Common myeloid progenitor, CD34-positive (primary cell): ENCODE results near the gene TACR1.

Experiments
- CTCF ChIA-PET: fragments of 350-600 bp; sonication (Branson Sonifier 250); formaldehyde crosslinking; loops from one replicate; lab custom pipeline; 2021; ENCODE audit warnings: antibody characterized with exemption; lab: Charles Lee
- POLR2A ChIA-PET: fragments of 350-600 bp; sonication (Branson Sonifier 250); formaldehyde crosslinking; loops from one replicate; lab custom pipeline; 2021; ENCODE audit warnings: antibody characterized with exemption; lab: Charles Lee
- DNase-seq, 3 donors: peaks; one replicate each; pipeline versions ENCODE4 v3.0.0 to v3.0.0-alpha.2; 2013
- H3K27ac ChIP-seq, 2 experiments: 1 replicate in 1 of 2; 2 replicates in 1 of 2; pipeline ENCODE4 v1.7.0; 2013; ENCODE audit warnings: inconsistent platforms in 2 of 2, low read length in 2 of 2, mild to moderate bottlenecking in 2 of 2, low read depth in 1 of 2, moderate library complexity in 1 of 2; ENCODE audit not compliant: severe bottlenecking in 2 of 2, insufficient read depth in 1 of 2, poor library complexity in 1 of 2
- H3K27me3 ChIP-seq, 5 experiments: replicated peaks in 2 of 5; 1 replicate in 3 of 5; 2 replicates in 2 of 5; pipeline versions ENCODE4 v1.6.1 to v1.7.0; 2013; ENCODE audit warnings: low read length in 4 of 5, mild to moderate bottlenecking in 2 of 5, moderate library complexity in 2 of 5, inconsistent platforms in 1 of 5; ENCODE audit not compliant: insufficient read depth in 5 of 5, control insufficient read depth in 4 of 5
- H3K36me3 ChIP-seq, 4 experiments: 1 replicate in 2 of 4; 2 replicates in 2 of 4; pipeline versions ENCODE4 v1.6.1 to v1.7.0; 2013; ENCODE audit warnings: low read length in 3 of 4, control low read depth in 1 of 4, mild to moderate bottlenecking in 1 of 4; ENCODE audit not compliant: control insufficient read depth in 4 of 4, insufficient read depth in 4 of 4
- H3K4me1 ChIP-seq, 4 experiments: 1 replicate in 3 of 4; 2 replicates in 1 of 4; pipeline versions ENCODE4 v1.6.1 to v1.7.1; 2013; ENCODE audit warnings: low read length in 3 of 4, mild to moderate bottlenecking in 3 of 4, control low read depth in 1 of 4, inconsistent platforms in 1 of 4, moderate library complexity in 1 of 4; ENCODE audit not compliant: control insufficient read depth in 4 of 4, insufficient read depth in 4 of 4; ENCODE audit errors: control extremely low read depth in 1 of 4
- H3K4me3 ChIP-seq, 7 experiments: 1 replicate in 4 of 7; 2 replicates in 3 of 7; pipeline versions ENCODE4 v1.5.1 to v1.7.0; 2013; ENCODE audit warnings: mild to moderate bottlenecking in 7 of 7, low read length in 6 of 7, moderate library complexity in 6 of 7, inconsistent platforms in 2 of 7, low read depth in 2 of 7, control low read depth in 1 of 7; ENCODE audit not compliant: insufficient read depth in 4 of 7, control insufficient read depth in 1 of 7; ENCODE audit errors: extremely low read depth in 1 of 7
- H3K9me3 ChIP-seq, 5 experiments: 1 replicate in 4 of 5; 2 replicates in 1 of 5; pipeline versions ENCODE4 v1.6.1 to v1.7.1; 2013; ENCODE audit warnings: low read length in 4 of 5, mild to moderate bottlenecking in 2 of 5, inconsistent platforms in 1 of 5, low read depth in 1 of 5, moderate library complexity in 1 of 5; ENCODE audit not compliant: control insufficient read depth in 4 of 5, insufficient read depth in 2 of 5; ENCODE audit errors: control extremely low read depth in 1 of 5
- WGBS: methylation state at CpG from one replicate; pipeline ENCODE4 v1.1.5; 2013; ENCODE audit not compliant: insufficient coverage; 5-methylcytosine and 5-hydroxymethylcytosine counted together

TACR1 gene

DNA sequence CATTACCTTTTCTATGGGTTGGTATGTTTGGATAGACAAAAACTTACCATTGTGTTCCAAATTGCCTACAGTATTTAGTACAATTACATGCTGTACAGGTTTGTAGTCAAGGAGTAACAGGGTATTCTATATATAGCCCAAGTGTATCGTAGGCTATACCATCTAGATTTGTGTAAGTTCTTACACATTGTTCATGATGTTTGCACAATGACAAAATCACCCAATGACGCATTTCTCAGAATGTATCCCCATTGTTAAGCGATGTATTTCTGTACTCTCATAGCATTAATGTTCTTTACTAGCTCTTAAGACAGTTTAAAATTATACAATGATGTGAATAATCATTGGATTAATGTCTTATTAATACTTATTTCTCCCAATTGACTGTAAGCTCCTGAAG, 16.7 kb downstream of the TACR1 start:
- H3K4me3 ChIP-seq = no peak overlapping the region
- no CpG with 5 or more reads among the region's 3 CpGs for WGBS
- CTCF ChIA-PET = interaction anchor here (1.2 to 1.5 kb wide), 2 partner anchors 12 to 17 kb away, joined by 3 to 4 read pairs; partner anchors contain the start of gene TACR1
- POLR2A ChIA-PET = no interaction called here
- H3K27ac ChIP-seq = no peak overlapping the region
- H3K4me1 ChIP-seq = no peaks in the 10 kb centered on the region
- DNase-seq = no peak
- H3K27me3 ChIP-seq = peaks cover 0 to 3% (median 0%) of the 10 kb centered on the region in 5 experiments
- H3K9me3 ChIP-seq = no peaks in the 10 kb centered on the region
- H3K36me3 ChIP-seq = no peaks in the 10 kb centered on the region

DNA sequence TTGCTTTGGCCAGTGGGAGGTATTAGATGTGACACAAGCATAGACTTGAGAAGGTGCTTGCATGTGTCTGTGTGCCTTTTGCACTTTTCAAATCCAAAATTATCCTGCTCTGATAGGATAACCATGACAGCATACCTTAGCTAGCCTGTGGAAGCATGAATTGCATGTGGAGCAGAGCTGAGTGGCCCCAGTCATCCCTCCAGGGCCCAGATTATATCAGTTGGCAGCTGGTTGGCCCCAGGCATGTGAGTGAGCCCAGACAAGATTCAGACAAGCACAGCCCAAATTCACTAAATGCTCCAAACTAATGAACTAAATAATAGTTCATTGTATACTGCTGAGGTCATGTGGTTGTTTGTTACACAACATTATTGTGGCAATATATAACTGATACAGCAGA, 18.8 kb downstream of the TACR1 start:
- no peaks in the 10 kb centered on the region for H3K36me3 ChIP-seq
- ChIA-PET POLR2A (no interaction called here), CTCF (no interaction called here)
- no peaks in the 10 kb centered on the region for H3K4me1 ChIP-seq
- peaks cover 0 to 3% (median 0%) of the 10 kb centered on the region in 5 experiments for H3K27me3 ChIP-seq
- H3K9me3 ChIP-seq = no peaks in the 10 kb centered on the region
- H3K27ac ChIP-seq = no peak overlapping the region
- H3K4me3 ChIP-seq = no peak overlapping the region
- no peak for DNase-seq

GRCh38 chr2:75177427-75177826, 21.9 kb downstream of the TACR1 start:
- Histone ChIP-seq H3K27ac (no peak overlapping the region), H3K27me3 (peaks cover 0 to 3% (median 0%) of the 10 kb centered on the region in 5 experiments), H3K36me3 (no peaks in the 10 kb centered on the region), H3K4me1 (no peaks in the 10 kb centered on the region), H3K9me3 (no peaks in the 10 kb centered on the region), H3K4me3 (no peak overlapping the region)
- DNase-seq = no peak
- 91% methylated on average over 2 of the region's 2 CpGs for WGBS
- POLR2A ChIA-PET = no interaction called here
- CTCF ChIA-PET = no interaction called here

DNA sequence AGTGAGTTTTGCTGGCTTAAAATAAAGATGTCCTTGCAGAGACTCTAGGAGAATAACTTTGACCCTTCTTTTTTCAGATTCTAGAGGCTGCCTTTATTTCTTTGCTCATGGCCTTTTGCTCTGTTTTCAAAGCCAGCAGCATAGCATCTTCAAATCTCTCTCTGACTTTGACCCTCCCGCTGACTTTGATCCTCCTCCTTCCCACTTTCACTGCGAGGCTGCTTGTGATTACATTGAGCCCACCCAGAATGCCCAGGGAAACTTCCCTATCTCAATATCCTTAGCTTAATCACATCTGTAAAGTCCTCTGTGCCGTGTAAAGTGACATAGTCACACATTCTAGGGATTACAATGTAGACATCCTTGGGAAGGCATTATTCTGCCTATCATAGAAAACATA, 23.9 kb downstream of the TACR1 start:
- Histone ChIP-seq H3K9me3 (no peaks in the 10 kb centered on the region), H3K36me3 (no peaks in the 10 kb centered on the region), H3K4me3 (no peak overlapping the region), H3K4me1 (no peaks in the 10 kb centered on the region), H3K27ac (no peak overlapping the region), H3K27me3 (peaks cover 0 to 3% (median 0%) of the 10 kb centered on the region in 5 experiments)
- no peak for DNase-seq
- POLR2A ChIA-PET = no interaction called here
- 95% methylated on average over 2 of the region's 3 CpGs for WGBS
- CTCF ChIA-PET = no interaction called here

DNA sequence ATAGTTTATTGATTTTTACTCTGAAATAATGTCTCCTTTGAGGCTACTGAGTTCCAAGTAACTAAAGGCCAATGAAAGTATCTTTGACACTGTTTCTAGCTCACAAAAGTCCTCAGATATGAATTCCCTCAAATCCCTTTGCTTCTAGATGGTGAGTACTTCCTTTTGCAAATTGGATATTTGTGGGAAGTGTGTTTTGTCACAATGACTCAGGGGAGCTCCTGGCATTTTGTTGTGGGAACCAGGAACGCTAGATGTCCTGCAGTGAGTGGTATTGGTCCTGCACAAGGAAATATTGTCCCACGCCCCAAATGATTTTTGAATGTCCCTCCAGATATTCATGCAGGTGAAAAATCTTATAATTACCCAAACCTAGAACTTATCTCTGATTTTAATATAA, 24.3 kb downstream of the TACR1 start:
- no peaks in the 10 kb centered on the region for H3K36me3 ChIP-seq
- peaks cover 0 to 3% (median 0%) of the 10 kb centered on the region in 5 experiments for H3K27me3 ChIP-seq
- no peaks in the 10 kb centered on the region for H3K9me3 ChIP-seq
- no peaks in the 10 kb centered on the region for H3K4me1 ChIP-seq
- H3K27ac ChIP-seq = no peak overlapping the region
- ChIA-PET POLR2A (no interaction called here), CTCF (no interaction called here)
- DNase-seq = no peak
- no peak overlapping the region for H3K4me3 ChIP-seq
- 100% methylated on average over 1 of the region's 2 CpGs for WGBS

DNA sequence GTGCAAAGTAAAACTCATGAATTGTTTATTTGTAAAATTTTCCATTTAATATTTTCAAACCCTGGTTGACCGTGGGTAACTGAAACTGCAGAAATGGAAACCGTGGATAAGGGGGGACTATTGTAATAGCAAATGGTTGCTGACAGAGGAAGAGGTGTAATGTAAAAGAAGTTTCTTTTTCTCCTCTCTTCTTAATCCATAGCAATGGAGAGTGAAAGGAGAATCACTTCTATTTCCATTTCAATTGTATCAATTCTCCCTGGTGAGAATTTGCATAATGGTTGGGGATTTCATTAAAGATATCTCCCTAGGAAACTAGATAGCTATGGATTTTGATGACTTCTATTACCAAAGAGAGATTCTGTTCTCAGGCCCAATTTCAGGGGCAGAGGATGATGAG, 24.8 kb downstream of the TACR1 start:
- Histone ChIP-seq H3K27ac (no peak overlapping the region), H3K4me3 (no peak overlapping the region)

DNA sequence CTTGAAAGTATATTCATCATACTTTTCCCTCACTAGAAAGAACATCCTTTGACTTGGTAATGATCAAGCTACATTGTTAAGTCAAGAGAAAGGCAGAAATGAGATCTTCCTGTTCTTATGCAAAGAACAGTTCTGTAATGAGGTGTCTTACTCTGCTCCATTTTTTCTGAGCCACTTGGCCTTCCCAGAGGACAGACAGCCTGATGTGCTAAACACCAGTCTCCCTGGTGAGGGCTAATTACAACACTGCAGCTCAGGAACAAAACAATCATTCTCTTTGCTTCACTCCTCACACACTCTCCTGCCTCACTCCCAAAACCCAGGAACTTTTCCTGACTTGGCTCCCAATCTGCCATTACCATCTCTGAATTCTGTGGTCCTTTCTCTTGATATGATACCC, 25.6 kb downstream of the TACR1 start:
- Histone ChIP-seq H3K4me3 (no peak overlapping the region), H3K9me3 (no peaks in the 10 kb centered on the region), H3K36me3 (no peaks in the 10 kb centered on the region), H3K27me3 (peaks cover 0 to 3% (median 0%) of the 10 kb centered on the region in 5 experiments), H3K4me1 (no peaks in the 10 kb centered on the region), H3K27ac (no peak overlapping the region)
- POLR2A ChIA-PET = no interaction called here
- DNase-seq = no peak
- CTCF ChIA-PET = no interaction called here

More for the DNA sequence above, 24.8 kb downstream of the TACR1 start:
- no CpG with 5 or more reads among the region's 2 CpGs for WGBS
- H3K27me3 ChIP-seq = peaks cover 0 to 3% (median 0%) of the 10 kb centered on the region in 5 experiments
- H3K4me1 ChIP-seq = no peaks in the 10 kb centered on the region
- no peaks in the 10 kb centered on the region for H3K9me3 ChIP-seq
- H3K36me3 ChIP-seq = no peaks in the 10 kb centered on the region
- no peak for DNase-seq
- POLR2A ChIA-PET = no interaction called here
- CTCF ChIA-PET = no interaction called here
